Right cardiac atrium (tissue), 5 donors: Measurements from ENCODE around the gene REG4. TPM values are rescaled to one million over a fixed set of nuclear protein-coding genes. Genes with fewer than 3 reads are reported as not detected.
"Not testable (repeated sequence)": the region's sequence is repeated elsewhere in the genome, so short reads cannot be mapped to it uniquely, and the experiment has no call there.

ENCODE experiments used
- ATAC-seq, 2 donors: fragments of 200-7000 bp; cut with Tn5 transposase; one replicate each; pipeline versions ENCODE4 v1.8.0 to v1.9.1; 2020; ENCODE audit warnings: moderate library complexity in 2 of 2, mild to moderate bottlenecking in 1 of 2
- DNase-seq, 3 donors: peaks; one replicate each; pipeline ENCODE4 v3.0.0-alpha.2; 2020
- H3K27ac ChIP-seq: one replicate; pipeline ENCODE4 v1.5.1; 2013; ENCODE audit warnings: mild to moderate bottlenecking, low read length, control low read depth, moderate library complexity
- H3K27me3 ChIP-seq: one replicate; pipeline ENCODE4 v1.6.1; 2013; ENCODE audit not compliant: control insufficient read depth, insufficient read depth
- H3K4me1 ChIP-seq: one replicate; pipeline ENCODE4 v1.6.1; 2013; ENCODE audit warnings: low read length; ENCODE audit not compliant: control insufficient read depth, insufficient read depth
- H3K4me3 ChIP-seq: one replicate; pipeline ENCODE4 v1.5.1; 2013; ENCODE audit warnings: low read length, control low read depth
- H3K9me3 ChIP-seq: one replicate; pipeline ENCODE4 v1.6.1; 2013; ENCODE audit warnings: low read length; ENCODE audit not compliant: control insufficient read depth
- WGBS: extraction: QIAGEN DNeasy Blood & Tissue Kit; methylation state at CpG from one replicate; pipeline ENCODE4 v1.1.7; 2013; 5-methylcytosine and 5-hydroxymethylcytosine counted together
- intact Hi-C, 4 donors: fragments of 100-400 bp; cut with DNase I; formaldehyde crosslinking; loops; one replicate each; pipeline versions ENCODE4 v1.11.0 to v1.14.0; 2022 to 2023
- long read RNA-seq, 4 donors: library from polyadenylated mRNA; unstranded; transcript quantifications; one replicate each; pipeline ENCODE4 v2.0.0, GENCODE V29; 2020 to 2021
- polyA plus RNA-seq: library from polyadenylated mRNA; stranded (reverse); fragments of 200-250 nt; gene quantifications from one replicate; pipeline ENCODE4 v1.2.3, GENCODE V29; 2013
- total RNA-seq, 4 donors: library from RNA; stranded (reverse); fragmentation: NEBNext Ultra II Directional; extraction: Animal tissue kit (Norgen Biotek cat#: 25700); gene quantifications; one replicate each; pipeline ENCODE4 v1.2.1, GENCODE V29; 2021
- donor health status: healthy with polysubstance abuse.
- donor health status: DM: no; HTN: yes; CAD: no.
- donor health status: DM: no; HTN: no; CAD: no.
- donor health status: DM: no; HTN: yes; CAD: no; lungs with severe emphysema.
- donor health status: DM: yes; HTN: yes; CAD: no.

Gene REG4
- total RNA-seq = not detected
- polyA plus RNA-seq = not detected
- long read RNA-seq, donor 1 = 0 reads
- long read RNA-seq, donor 2 = 0 reads
- long read RNA-seq, donor 3 = 0 reads
- long read RNA-seq, donor 4 = 0 reads

GRCh38 chr1:119811387-119811786 is at the start of gene REG4:
Gene REG4 (minus strand): TSS chr1:119811460. CDS start chr1:119808769, 2,691 bp downstream.
- H3K27ac ChIP-seq = no peak within 1 kb of the TSS
- DNase-seq (no peak), ATAC-seq (no peak)
- H3K9me3 ChIP-seq = no peaks in the 10 kb centered on the region
- H3K4me3 ChIP-seq = no peak within 1 kb of the TSS
- no peaks in the 10 kb centered on the region for H3K27me3 ChIP-seq
- intact Hi-C loops = no loop called here
- H3K4me1 ChIP-seq = no peaks in the 10 kb centered on the region
- 81% methylated on average over 7 of the region's 7 CpGs for WGBS

GRCh38 chr1:119859647-119860046 is 48.4 kb upstream of the REG4 start:
- DNase-seq (no peak), ATAC-seq (no peak)
- H3K27ac ChIP-seq = no peak overlapping the region
- H3K9me3 ChIP-seq = no peaks in the 10 kb centered on the region
- H3K4me3 ChIP-seq = no peak overlapping the region
- intact Hi-C loops = no loop called here
- 36% methylated on average over 4 of the region's 4 CpGs for WGBS
- H3K27me3 ChIP-seq = no peaks in the 10 kb centered on the region
- H3K4me1 ChIP-seq = no peaks in the 10 kb centered on the region

- ATAC-seq, H3K4me1 ChIP-seq, H3K27ac ChIP-seq, DNase-seq, H3K27me3 ChIP-seq, intact Hi-C loops, H3K4me3 ChIP-seq, H3K9me3 ChIP-seq: not testable (repeated sequence)
- WGBS = 65% methylated on average over 4 of the region's 4 CpGs
These were observed 47.4 kb upstream of the REG4 start for GRCh38 chr1:119858556-119859214.

GRCh38 chr1:119858126-119858525 is 46.9 kb upstream of the REG4 start:
- ATAC-seq (no peak), DNase-seq (no peak)
- Histone ChIP-seq H3K4me3 (no peak overlapping the region), H3K4me1 (no peaks in the 10 kb centered on the region), H3K9me3 (no peaks in the 10 kb centered on the region), H3K27me3 (no peaks in the 10 kb centered on the region), H3K27ac (no peak overlapping the region)
- intact Hi-C loops = no loop called here
- 80% methylated on average over 2 of the region's 2 CpGs for WGBS

GRCh38 chr1:119853155-119853554 is 41.9 kb upstream of the REG4 start:
- no peaks in the 10 kb centered on the region for H3K27me3 ChIP-seq
- no peak overlapping the region for H3K4me3 ChIP-seq
- ATAC-seq (no peak), DNase-seq (no peak)
- H3K9me3 ChIP-seq = no peaks in the 10 kb centered on the region
- intact Hi-C loops = no loop called here
- H3K27ac ChIP-seq = no peak overlapping the region
- H3K4me1 ChIP-seq = no peaks in the 10 kb centered on the region
- WGBS = 94% methylated on average over 23 of the region's 23 CpGs

- intact Hi-C loops, H3K27me3 ChIP-seq, DNase-seq, H3K4me3 ChIP-seq, ATAC-seq, H3K9me3 ChIP-seq, H3K4me1 ChIP-seq, H3K27ac ChIP-seq: not testable (repeated sequence)
- WGBS = 60% methylated on average over 6 of the region's 6 CpGs
These were observed 32.9 kb upstream of the REG4 start for GRCh38 chr1:119844206-119844605.

GRCh38 chr1:119841306-119841705 is 30.0 kb upstream of the REG4 start:
- Histone ChIP-seq H3K27ac (no peak overlapping the region), H3K4me3 (no peak overlapping the region), H3K9me3 (no peaks in the 10 kb centered on the region), H3K4me1 (no peaks in the 10 kb centered on the region), H3K27me3 (no peaks in the 10 kb centered on the region)
- intact Hi-C loops = no loop called here
- DNase-seq (no peak), ATAC-seq (no peak)
- WGBS = 71% methylated on average over 6 of the region's 6 CpGs

GRCh38 chr1:119840745-119841144 is 29.5 kb upstream of the REG4 start:
- DNase-seq (no peak), ATAC-seq (no peak)
- Histone ChIP-seq H3K27me3 (no peaks in the 10 kb centered on the region), H3K4me3 (no peak overlapping the region), H3K4me1 (no peaks in the 10 kb centered on the region), H3K27ac (no peak overlapping the region), H3K9me3 (no peaks in the 10 kb centered on the region)
- WGBS = 28% methylated on average over 1 of the region's 1 CpG
- intact Hi-C loops = no loop called here

GRCh38 chr1:119838236-119838635 is 27.0 kb upstream of the REG4 start:
- ATAC-seq (no peak), DNase-seq (no peak)
- no peaks in the 10 kb centered on the region for H3K4me1 ChIP-seq
- no peak overlapping the region for H3K27ac ChIP-seq
- H3K4me3 ChIP-seq = no peak overlapping the region
- intact Hi-C loops = no loop called here
- no peaks in the 10 kb centered on the region for H3K27me3 ChIP-seq
- H3K9me3 ChIP-seq = no peaks in the 10 kb centered on the region
- 59% methylated on average over 3 of the region's 3 CpGs for WGBS

- H3K27me3 ChIP-seq = no peaks in the 10 kb centered on the region
- WGBS = 69% methylated on average over 4 of the region's 4 CpGs
- DNase-seq = no peak
- no peaks in the 10 kb centered on the region for H3K4me1 ChIP-seq
- no peaks in the 10 kb centered on the region for H3K9me3 ChIP-seq
- no peak for ATAC-seq
- intact Hi-C loops = no loop called here
- H3K27ac ChIP-seq = no peak overlapping the region
- H3K4me3 ChIP-seq = no peak overlapping the region
These were observed 23.7 kb upstream of the REG4 start for GRCh38 chr1:119834990-119835389.

- WGBS = 78% methylated on average over 3 of the region's 3 CpGs
- ATAC-seq = no peak
- no peaks in the 10 kb centered on the region for H3K9me3 ChIP-seq
- no peak overlapping the region for H3K4me3 ChIP-seq
- H3K4me1 ChIP-seq = no peaks in the 10 kb centered on the region
- intact Hi-C loops = no loop called here
- no peaks in the 10 kb centered on the region for H3K27me3 ChIP-seq
- H3K27ac ChIP-seq = no peak overlapping the region
- DNase-seq = no peak
These were observed 19.8 kb upstream of the REG4 start for GRCh38 chr1:119831027-119831426.

- H3K27me3 ChIP-seq = no peaks in the 10 kb centered on the region
- WGBS = 71% methylated on average over 4 of the region's 4 CpGs
- no peak for ATAC-seq
- no peaks in the 10 kb centered on the region for H3K4me1 ChIP-seq
- H3K27ac ChIP-seq = no peak overlapping the region
- intact Hi-C loops = no loop called here
- no peak for DNase-seq
- H3K9me3 ChIP-seq = no peaks in the 10 kb centered on the region
- no peak overlapping the region for H3K4me3 ChIP-seq
These were observed 18.4 kb upstream of the REG4 start for GRCh38 chr1:119829625-119830024.
